Hepatocyte (in vitro differentiated cells): ENCODE results near the gene APOBEC3C. TPM values are rescaled to one million over a fixed set of nuclear protein-coding genes. Genes with fewer than 3 reads are reported as not detected.
"Not testable (repeated sequence)": the region's sequence is repeated elsewhere in the genome, so short reads cannot be mapped to it uniquely, and the experiment has no call there.

Experiments
- DNase-seq: peaks from one replicate; pipeline ENCODE4 v3.0.0-alpha.2; 2016; ENCODE audit warnings: low spot score
- H2AFZ ChIP-seq: fragments of 200-600 bp; sonication (generic); 2 replicates; pipeline ENCODE4 v1.6.0; 2016; ENCODE audit warnings: antibody characterized with exemption, mild to moderate bottlenecking
- H3K27ac ChIP-seq: fragments of 200-600 bp; sonication (generic); 2 replicates; pipeline ENCODE4 v1.5.1; 2016; ENCODE audit warnings: mild to moderate bottlenecking
- H3K27me3 ChIP-seq: fragments of 200-600 bp; sonication (generic); 2 replicates; pipeline ENCODE4 v1.6.1; 2016
- H3K36me3 ChIP-seq: fragments of 200-600 bp; sonication (generic); replicated peaks from 2 replicates; pipeline ENCODE4 v1.5.1; 2016; ENCODE audit warnings: low read depth; ENCODE audit not compliant: insufficient read depth
- H3K4me1 ChIP-seq: fragments of 200-600 bp; sonication (generic); 2 replicates; pipeline ENCODE4 v1.5.1; 2016; ENCODE audit warnings: mild to moderate bottlenecking, moderate library complexity; ENCODE audit not compliant: insufficient read depth
- H3K4me2 ChIP-seq: fragments of 200-600 bp; sonication (generic); 2 replicates; pipeline ENCODE4 v1.6.0; 2016
- H3K4me3 ChIP-seq: fragments of 200-600 bp; sonication (generic); 2 replicates; pipeline ENCODE4 v1.5.1; 2016; ENCODE audit warnings: mild to moderate bottlenecking
- H3K79me2 ChIP-seq: fragments of 200-600 bp; sonication (generic); 2 replicates; pipeline ENCODE4 v1.6.0; 2017; ENCODE audit warnings: mild to moderate bottlenecking
- H3K9me2 ChIP-seq: fragments of 200-600 bp; sonication (generic); replicated peaks from 2 replicates; pipeline ENCODE4 v1.6.0; 2017; ENCODE audit warnings: mild to moderate bottlenecking; ENCODE audit not compliant: insufficient read depth
- H3K9me3 ChIP-seq: fragments of 200-600 bp; sonication (generic); 2 replicates; pipeline ENCODE4 v1.5.1; 2016; ENCODE audit warnings: low read depth, mild to moderate bottlenecking
- H4K20me1 ChIP-seq: fragments of 200-600 bp; sonication (generic); 2 replicates; pipeline ENCODE4 v1.6.0; 2016; ENCODE audit warnings: mild to moderate bottlenecking; ENCODE audit not compliant: insufficient read depth, poor library complexity, severe bottlenecking
- CTCF ChIP-seq: fragments of 200-600 bp; sonication (generic); IDR thresholded peaks from 2 replicates; pipeline ENCODE4 v1.5.1; 2016; ENCODE audit warnings: antibody characterized with exemption, mild to moderate bottlenecking; ENCODE audit not compliant: poor library complexity
- EZH2 ChIP-seq: fragments of 200-600 bp; sonication (generic); IDR thresholded peaks from 2 replicates; pipeline ENCODE4 v1.6.1; 2016; ENCODE audit warnings: antibody characterized with exemption, mild to moderate bottlenecking, borderline replicate concordance
- EZH2phosphoT487 ChIP-seq: fragments of 200-600 bp; sonication (generic); IDR thresholded peaks from one replicate; pipeline ENCODE4 v1.6.1; 2018; ENCODE audit warnings: antibody characterized with exemption, mild to moderate bottlenecking, low read depth, moderate library complexity; ENCODE audit not compliant: unreplicated experiment, severe bottlenecking
- WGBS: methylation state at CpG from one replicate; pipeline ENCODE4 v1.1.6; 2016; ENCODE audit warnings: low lambda C conversion rate; ENCODE audit errors: missing lambda C conversion rate; 5-methylcytosine and 5-hydroxymethylcytosine counted together
- polyA plus RNA-seq: library from polyadenylated mRNA; unstranded; fragments of >200 nt; fragmentation: Nextera tagmentation; extraction: Ambion mirVana; gene quantifications from 2 replicates; pipeline ENCODE4 v1.2.1, GENCODE V29; 2016
- total RNA-seq: library from RNA; depleted of rRNA; stranded (reverse); fragments of >200 nt; gene quantifications from 2 replicates; pipeline ENCODE4 v1.2.3, GENCODE V29; 2014

Gene APOBEC3C
- total and polyA plus RNA-seq, 2 experiments from 2014 or later: 8.0 to 36.8 TPM

GRCh38 chr22:39049486-39049885, 35.4 kb downstream of the APOBEC3C start:
- not testable (repeated sequence) for H4K20me1 ChIP-seq, H3K9me2 ChIP-seq, DNase-seq, H2AFZ ChIP-seq, H3K79me2 ChIP-seq, H3K36me3 ChIP-seq, H3K9me3 ChIP-seq, H3K4me2 ChIP-seq, H3K4me3 ChIP-seq, H3K27me3 ChIP-seq, H3K4me1 ChIP-seq, H3K27ac ChIP-seq
- 81% methylated on average over 7 of the region's 7 CpGs for WGBS

GRCh38 chr22:39051844-39052495, 37.9 kb downstream of the APOBEC3C start:
- H2AFZ ChIP-seq, H4K20me1 ChIP-seq, H3K9me3 ChIP-seq, H3K27ac ChIP-seq, H3K4me2 ChIP-seq, H3K79me2 ChIP-seq, DNase-seq, H3K4me1 ChIP-seq, H3K27me3 ChIP-seq, H3K9me2 ChIP-seq, H3K36me3 ChIP-seq, H3K4me3 ChIP-seq: not testable (repeated sequence)
- WGBS: 78% methylated on average over 11 of the region's 18 CpGs

GRCh38 chr22:39055658-39056057, 41.6 kb downstream of the APOBEC3C start:
- Histone ChIP-seq H3K4me2 (no peak overlapping the region), H2AFZ (no peak overlapping the region), H3K4me1 (no peaks in the 10 kb centered on the region), H3K79me2 (no peaks in the 10 kb centered on the region), H3K4me3 (no peak overlapping the region), H3K27ac (no peak overlapping the region), H3K27me3 (no peaks in the 10 kb centered on the region), H3K9me2 (no peaks in the 10 kb centered on the region), H4K20me1 (no peaks in the 10 kb centered on the region), H3K36me3 (no peaks in the 10 kb centered on the region), H3K9me3 (no peaks in the 10 kb centered on the region)
- no peak for DNase-seq
- WGBS: 90% methylated on average over 11 of the region's 11 CpGs
- TF ChIP-seq EZH2 (no peak), CTCF (no peak), EZH2phosphoT487 (no peak)

GRCh38 chr22:39061290-39061689, 47.2 kb downstream of the APOBEC3C start:
- not testable (repeated sequence) for H3K79me2 ChIP-seq, H3K27me3 ChIP-seq, DNase-seq, H4K20me1 ChIP-seq, H2AFZ ChIP-seq, H3K9me3 ChIP-seq, H3K4me3 ChIP-seq, H3K4me2 ChIP-seq, H3K9me2 ChIP-seq, H3K4me1 ChIP-seq, H3K36me3 ChIP-seq, H3K27ac ChIP-seq
- WGBS: 56% methylated on average over 6 of the region's 6 CpGs

- not testable (repeated sequence) for DNase-seq, H3K4me1 ChIP-seq, H3K4me3 ChIP-seq, H3K9me3 ChIP-seq, H3K27ac ChIP-seq, H2AFZ ChIP-seq, H3K27me3 ChIP-seq, H3K9me2 ChIP-seq, H3K36me3 ChIP-seq, H4K20me1 ChIP-seq, H3K79me2 ChIP-seq, H3K4me2 ChIP-seq
- WGBS: 87% methylated on average over 10 of the region's 10 CpGs
Observed at GRCh38 chr22:39061951-39062350, 47.9 kb downstream of the APOBEC3C start.

- not testable (repeated sequence) for H4K20me1 ChIP-seq, H3K4me3 ChIP-seq, H3K27me3 ChIP-seq, DNase-seq, H3K79me2 ChIP-seq, H3K4me1 ChIP-seq, H3K9me3 ChIP-seq, H2AFZ ChIP-seq, H3K27ac ChIP-seq, H3K4me2 ChIP-seq, H3K9me2 ChIP-seq, H3K36me3 ChIP-seq
- WGBS: 96% methylated on average over 8 of the region's 8 CpGs
Observed at GRCh38 chr22:39063904-39064303, 49.8 kb downstream of the APOBEC3C start.

- H3K4me2 ChIP-seq, H3K27ac ChIP-seq, H2AFZ ChIP-seq, H3K4me1 ChIP-seq, H3K9me2 ChIP-seq, H4K20me1 ChIP-seq, H3K4me3 ChIP-seq, H3K27me3 ChIP-seq, H3K79me2 ChIP-seq, H3K9me3 ChIP-seq, DNase-seq, H3K36me3 ChIP-seq: not testable (repeated sequence)
- 80% methylated on average over 9 of the region's 9 CpGs for WGBS
Observed at GRCh38 chr22:39066442-39067276, 52.6 kb downstream of the APOBEC3C start.
